C4-2B (cell line): ENCODE data around the gene PIGA.
"Not testable (repeated sequence)": the region's sequence is repeated elsewhere in the genome, so short reads cannot be mapped to it uniquely, and the experiment has no call there.

Source experiments
- H3K27ac ChIP-seq: fragments of 450-650 bp; 2 replicates; pipeline ENCODE4 v1.5.1; 2017
- ZFX ChIP-seq: fragments of 450-650 bp; IDR thresholded peaks from 2 replicates; pipeline ENCODE4 v1.6.1; 2017
- TF ChIP-seq, protein P1 (sequence below): fragments of 450-650 bp; conservative IDR thresholded peaks from 2 replicates; pipeline ENCODE4 v1.5.1; 2017; ENCODE audit warnings: mild to moderate bottlenecking

Gene PIGA

GRCh38 chrX:15299941-15300851 lies 35.1 kb downstream of the PIGA start:
- H3K27ac ChIP-seq, result no peak overlapping the region
- TF ChIP-seq, protein P1, sequence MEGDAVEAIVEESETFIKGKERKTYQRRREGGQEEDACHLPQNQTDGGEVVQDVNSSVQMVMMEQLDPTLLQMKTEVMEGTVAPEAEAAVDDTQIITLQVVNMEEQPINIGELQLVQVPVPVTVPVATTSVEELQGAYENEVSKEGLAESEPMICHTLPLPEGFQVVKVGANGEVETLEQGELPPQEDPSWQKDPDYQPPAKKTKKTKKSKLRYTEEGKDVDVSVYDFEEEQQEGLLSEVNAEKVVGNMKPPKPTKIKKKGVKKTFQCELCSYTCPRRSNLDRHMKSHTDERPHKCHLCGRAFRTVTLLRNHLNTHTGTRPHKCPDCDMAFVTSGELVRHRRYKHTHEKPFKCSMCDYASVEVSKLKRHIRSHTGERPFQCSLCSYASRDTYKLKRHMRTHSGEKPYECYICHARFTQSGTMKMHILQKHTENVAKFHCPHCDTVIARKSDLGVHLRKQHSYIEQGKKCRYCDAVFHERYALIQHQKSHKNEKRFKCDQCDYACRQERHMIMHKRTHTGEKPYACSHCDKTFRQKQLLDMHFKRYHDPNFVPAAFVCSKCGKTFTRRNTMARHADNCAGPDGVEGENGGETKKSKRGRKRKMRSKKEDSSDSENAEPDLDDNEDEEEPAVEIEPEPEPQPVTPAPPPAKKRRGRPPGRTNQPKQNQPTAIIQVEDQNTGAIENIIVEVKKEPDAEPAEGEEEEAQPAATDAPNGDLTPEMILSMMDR, result peak; percentile 56
- no peak for TF ChIP-seq ZFX

GRCh38 chrX:15298780-15299179 lies 36.5 kb downstream of the PIGA start:
- TF ChIP-seq, protein P1, result no peak
- no peak for TF ChIP-seq ZFX
- H3K27ac ChIP-seq, result no peak overlapping the region

DNA sequence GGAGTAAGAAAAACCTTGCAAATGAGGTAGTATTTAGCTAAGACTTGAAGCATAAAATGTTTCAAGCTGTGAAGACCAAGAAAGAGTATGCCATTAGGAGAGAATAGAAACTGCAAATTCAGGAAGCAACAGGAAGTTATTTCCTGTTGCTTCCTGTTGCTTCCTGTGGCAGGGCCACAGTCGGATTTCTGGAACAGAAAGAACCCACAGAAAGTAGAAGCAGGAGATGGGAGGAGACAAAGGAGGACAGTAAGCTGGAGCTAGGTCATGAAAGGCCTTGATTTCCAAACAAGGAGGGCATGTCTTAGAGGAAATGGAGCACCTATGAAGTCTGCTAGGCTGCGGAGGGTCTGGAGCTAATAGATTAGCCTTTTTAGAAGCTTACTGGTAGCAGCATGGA lies 37.1 kb downstream of the PIGA start:
- TF ChIP-seq, protein P1, result no peak
- TF ChIP-seq ZFX, result no peak
- no peak overlapping the region for H3K27ac ChIP-seq

GRCh38 chrX:15293451-15293850 lies 41.9 kb downstream of the PIGA start:
- TF ChIP-seq, protein P1, result no peak
- no peak for TF ChIP-seq ZFX

DNA sequence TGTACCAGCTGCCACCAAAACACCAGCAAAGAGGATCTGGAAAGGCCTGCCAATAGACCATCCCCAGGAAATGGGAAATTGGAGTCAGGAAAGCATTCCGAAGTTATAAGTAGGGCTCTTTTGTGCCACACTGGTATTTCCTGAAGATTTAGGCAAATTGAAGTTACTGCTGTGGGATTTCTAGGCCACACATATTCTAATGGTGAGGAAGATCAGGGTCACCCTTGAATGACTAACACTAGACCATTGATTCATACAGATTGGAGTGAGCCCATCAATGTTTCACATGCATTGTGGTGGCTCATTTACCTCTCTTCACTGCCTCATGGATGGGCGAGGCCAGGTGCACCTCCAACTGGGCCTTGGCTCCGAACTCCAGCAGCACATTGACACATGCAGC lies 42.5 kb downstream of the PIGA start:
- no peak for TF ChIP-seq ZFX
- TF ChIP-seq, protein P1, result no peak
- H3K27ac ChIP-seq, result peak overlapping the region; percentile 50

More at GRCh38 chrX:15293451-15293850, 41.9 kb downstream of the PIGA start:
- H3K27ac ChIP-seq, result peak overlapping the region; percentile 50

DNA sequence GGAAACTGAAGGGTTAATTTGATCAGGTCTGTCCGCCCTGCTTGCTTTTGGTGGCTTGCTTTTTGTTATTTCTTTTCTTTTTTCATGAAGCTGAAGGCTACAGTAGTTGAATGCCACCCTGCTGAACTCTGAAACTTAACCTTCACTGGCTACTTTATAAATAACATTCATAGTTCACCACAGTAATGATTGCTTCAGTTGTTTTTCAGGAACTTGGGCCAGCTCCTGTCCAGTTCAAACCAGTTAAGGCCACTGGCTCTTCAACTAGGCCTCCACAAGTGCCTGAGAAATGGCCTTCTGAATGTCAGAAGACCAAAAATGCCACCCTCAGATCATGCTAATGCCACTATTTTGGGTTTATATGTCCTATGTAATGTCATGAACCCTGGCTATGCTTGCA lies 57.7 kb downstream of the PIGA start:
- no peak for TF ChIP-seq ZFX
- TF ChIP-seq, protein P1, result no peak
- no peak overlapping the region for H3K27ac ChIP-seq

GRCh38 chrX:15274946-15275345 lies 60.4 kb downstream of the PIGA start:
- TF ChIP-seq, protein P1, result no peak
- TF ChIP-seq ZFX, result no peak
- H3K27ac ChIP-seq, result no peak overlapping the region

- H3K27ac ChIP-seq, result not testable (repeated sequence)
Observed at GRCh38 chrX:15273275-15273674, 62.0 kb downstream of the PIGA start.
